ENCODE results near the gene LRP1B.

DNA sequence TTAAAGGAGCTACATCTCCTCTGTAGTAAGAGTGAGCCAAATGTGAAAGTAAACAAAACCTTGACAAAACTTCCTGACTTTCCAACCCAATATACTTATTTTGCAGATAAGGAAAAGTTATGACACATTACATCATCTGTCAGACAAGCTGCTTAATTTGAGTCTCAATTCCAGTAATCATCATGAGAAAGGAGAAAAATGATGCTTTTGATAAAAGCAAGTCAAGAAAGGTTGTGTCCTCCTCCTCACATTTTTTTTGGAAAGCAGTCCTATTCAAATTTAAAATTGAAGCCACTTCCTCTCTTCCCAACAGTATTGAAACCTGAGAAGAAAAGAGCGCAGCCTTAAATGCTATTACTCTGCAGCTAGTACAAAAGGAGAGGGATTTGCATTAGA lies 519.6 kb downstream of the LRP1B start:
- no peak for TF ChIP-seq SP2 (IDR thresholded peaks at IDR 0.05; ENCODE audit: low read length)
- TF ChIP-seq, protein P1, sequence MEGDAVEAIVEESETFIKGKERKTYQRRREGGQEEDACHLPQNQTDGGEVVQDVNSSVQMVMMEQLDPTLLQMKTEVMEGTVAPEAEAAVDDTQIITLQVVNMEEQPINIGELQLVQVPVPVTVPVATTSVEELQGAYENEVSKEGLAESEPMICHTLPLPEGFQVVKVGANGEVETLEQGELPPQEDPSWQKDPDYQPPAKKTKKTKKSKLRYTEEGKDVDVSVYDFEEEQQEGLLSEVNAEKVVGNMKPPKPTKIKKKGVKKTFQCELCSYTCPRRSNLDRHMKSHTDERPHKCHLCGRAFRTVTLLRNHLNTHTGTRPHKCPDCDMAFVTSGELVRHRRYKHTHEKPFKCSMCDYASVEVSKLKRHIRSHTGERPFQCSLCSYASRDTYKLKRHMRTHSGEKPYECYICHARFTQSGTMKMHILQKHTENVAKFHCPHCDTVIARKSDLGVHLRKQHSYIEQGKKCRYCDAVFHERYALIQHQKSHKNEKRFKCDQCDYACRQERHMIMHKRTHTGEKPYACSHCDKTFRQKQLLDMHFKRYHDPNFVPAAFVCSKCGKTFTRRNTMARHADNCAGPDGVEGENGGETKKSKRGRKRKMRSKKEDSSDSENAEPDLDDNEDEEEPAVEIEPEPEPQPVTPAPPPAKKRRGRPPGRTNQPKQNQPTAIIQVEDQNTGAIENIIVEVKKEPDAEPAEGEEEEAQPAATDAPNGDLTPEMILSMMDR (IDR thresholded peaks at IDR 0.05; ENCODE audit: control extremely low read depth in 1 of 3, insufficient read depth in 1 of 3, low read depth in 1 of 3, low read length in 3 of 3), result no peak
- TF ChIP-seq, protein P2, sequence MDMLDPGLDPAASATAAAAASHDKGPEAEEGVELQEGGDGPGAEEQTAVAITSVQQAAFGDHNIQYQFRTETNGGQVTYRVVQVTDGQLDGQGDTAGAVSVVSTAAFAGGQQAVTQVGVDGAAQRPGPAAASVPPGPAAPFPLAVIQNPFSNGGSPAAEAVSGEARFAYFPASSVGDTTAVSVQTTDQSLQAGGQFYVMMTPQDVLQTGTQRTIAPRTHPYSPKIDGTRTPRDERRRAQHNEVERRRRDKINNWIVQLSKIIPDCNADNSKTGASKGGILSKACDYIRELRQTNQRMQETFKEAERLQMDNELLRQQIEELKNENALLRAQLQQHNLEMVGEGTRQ (IDR thresholded peaks at IDR 0.05; ENCODE audit: low read length), result no peak
- TF ChIP-seq TAF1 (IDR thresholded peaks at IDR 0.05; ENCODE audit: low read depth, low read length), result no peak
- TF ChIP-seq EZH2 (IDR thresholded peaks at IDR 0.05; ENCODE audit: low read depth, low read length, severe bottlenecking), result no peak
- TF ChIP-seq GABPA (IDR thresholded peaks at IDR 0.05; ENCODE audit: borderline replicate concordance, insufficient read depth, low read length), result no peak
- no peak for TF ChIP-seq CBX5 (IDR thresholded peaks at IDR 0.05; ENCODE audit: low read depth, low read length)
- no peak for TF ChIP-seq ZNF274 (IDR thresholded peaks at IDR 0.05; ENCODE audit: borderline replicate concordance, extremely low read depth, low read length)
- TF ChIP-seq EP300 (IDR thresholded peaks at IDR 0.05; ENCODE audit: borderline replicate concordance in 1 of 2, low read depth in 2 of 2, low read length in 2 of 2), result no peak

All from H1 (cell line).